Measurements from ENCODE around the gene MTHFS.
"Not testable (repeated sequence)": the region's sequence is repeated elsewhere in the genome, so short reads cannot be mapped to it uniquely, and the experiment has no call there.

Gene MTHFS

GRCh38 chr15:79933231-79933630 is 36.4 kb upstream of the MTHFS start:
- no peak for DNase-seq (ENCODE audit: low read depth)
- no peak for TF ChIP-seq CTCF (conservative IDR thresholded peaks at IDR 0.05; ENCODE audit: low read depth, low read length)
- H3K4me3 ChIP-seq (ENCODE audit: low read depth, low read length) = no peak overlapping the region

GRCh38 chr15:79932447-79932846 is 35.6 kb upstream of the MTHFS start:
- no peak for DNase-seq (ENCODE audit: low read depth)
- no peak overlapping the region for H3K4me3 ChIP-seq (ENCODE audit: low read depth, low read length)
- TF ChIP-seq CTCF (conservative IDR thresholded peaks at IDR 0.05; ENCODE audit: low read depth, low read length) = no peak

- DNase-seq (ENCODE audit: low read depth) = no peak
- TF ChIP-seq CTCF (conservative IDR thresholded peaks at IDR 0.05; ENCODE audit: low read depth, low read length) = no peak
- no peak overlapping the region for H3K4me3 ChIP-seq (ENCODE audit: low read depth, low read length)
These were observed 33.7 kb upstream of the MTHFS start for GRCh38 chr15:79930516-79930915.

GRCh38 chr15:79929412-79929811 is 32.6 kb upstream of the MTHFS start:
- no peak overlapping the region for H3K4me3 ChIP-seq (ENCODE audit: low read depth, low read length)
- no peak for DNase-seq (ENCODE audit: low read depth)
- no peak for TF ChIP-seq CTCF (conservative IDR thresholded peaks at IDR 0.05; ENCODE audit: low read depth, low read length)

- DNase-seq (ENCODE audit: low read depth); H3K4me3 ChIP-seq (ENCODE audit: low read depth, low read length): not testable (repeated sequence)
These were observed 29.3 kb upstream of the MTHFS start for GRCh38 chr15:79926116-79926515.

GRCh38 chr15:79924379-79924778 is 27.6 kb upstream of the MTHFS start:
- peak overlapping the region; percentile 92 for H3K4me3 ChIP-seq (ENCODE audit: low read depth, low read length)
- no peak for DNase-seq (ENCODE audit: low read depth)
- no peak for TF ChIP-seq CTCF (conservative IDR thresholded peaks at IDR 0.05; ENCODE audit: low read depth, low read length)

- peak overlapping the region; percentile 92 for H3K4me3 ChIP-seq (ENCODE audit: low read depth, low read length)
- no peak for TF ChIP-seq CTCF (conservative IDR thresholded peaks at IDR 0.05; ENCODE audit: low read depth, low read length)
- DNase-seq (ENCODE audit: low read depth) = peak; percentile 97
These were observed 26.8 kb upstream of the MTHFS start for GRCh38 chr15:79923515-79924169.

Measured in choroid plexus epithelial cell (primary cell).